Prostate gland (tissue), 2 donors: Measurements from ENCODE around the gene ABCA2. TPM values are rescaled to one million over a fixed set of nuclear protein-coding genes. Genes with fewer than 3 reads are reported as not detected.

Source experiments
- DNase-seq: peaks from one replicate; pipeline ENCODE4 v3.0.0-alpha.2; 2019; ENCODE audit warnings: low spot score
- H3K27ac ChIP-seq, 2 donors: fragments of 200-600 bp; sonication (generic); 2 replicates each; pipeline ENCODE4 v1.5.1; 2017 to 2019
- H3K27me3 ChIP-seq: fragments of 200-600 bp; sonication (generic); replicated peaks from 2 replicates; pipeline ENCODE4 v1.5.1; 2019; ENCODE audit not compliant: insufficient read depth
- H3K36me3 ChIP-seq, 2 donors: fragments of 200-600 bp; sonication (generic); 1 replicate in 1 of 2; 2 replicates in 1 of 2; pipeline versions ENCODE4 v1.5.1 to v1.8.1; 2017 to 2019
- H3K4me1 ChIP-seq: fragments of 200-600 bp; sonication (generic); replicated peaks from 2 replicates; pipeline ENCODE4 v1.5.1; 2019
- H3K4me3 ChIP-seq, 2 donors: fragments of 200-600 bp; sonication (generic); 2 replicates each; pipeline ENCODE4 v1.5.1; 2017 to 2019
- H3K9me3 ChIP-seq: fragments of 200-600 bp; sonication (generic); 2 replicates; pipeline ENCODE4 v1.5.1; 2017
- CTCF ChIP-seq, 4 experiments: fragments of 200-600 bp in 2 of 4; fragments of 450-650 bp in 2 of 4; sonication (generic) in 2 of 4; IDR thresholded peaks; 1 replicate in 3 of 4; 2 replicates in 1 of 4; pipeline ENCODE4 v1.5.1; 2016 to 2019; ENCODE audit warnings: antibody characterized with exemption in 4 of 4, mild to moderate bottlenecking in 2 of 4, moderate library complexity in 2 of 4
- POLR2A ChIP-seq: fragments of 450-650 bp; IDR thresholded peaks from one replicate; pipeline ENCODE4 v1.6.1; 2016; ENCODE audit warnings: antibody characterized with exemption, mild to moderate bottlenecking
- POLR2AphosphoS5 ChIP-seq: sonication (generic); formaldehyde crosslinking; IDR thresholded peaks from one replicate; pipeline ENCODE4 v1.6.1; 2017; ENCODE audit warnings: antibody characterized with exemption
- WGBS: methylation state at CpG from one replicate; pipeline ENCODE4 v1.1.5; 2018; 5-methylcytosine and 5-hydroxymethylcytosine counted together
- intact Hi-C: fragments of 100-400 bp; cut with DNase I; formaldehyde crosslinking; loops from one replicate; pipeline ENCODE4 v1.14.2; 2022
- total RNA-seq, 2 donors: library from RNA; depleted of rRNA; stranded (reverse); fragments of >200 nt; gene quantifications; one replicate each; pipeline ENCODE4 v1.1.0, GENCODE V29; 2016

The ABCA2 gene
- total RNA-seq, 2 donors from 2014 or later: 27.4 to 79.1 TPM

DNA sequence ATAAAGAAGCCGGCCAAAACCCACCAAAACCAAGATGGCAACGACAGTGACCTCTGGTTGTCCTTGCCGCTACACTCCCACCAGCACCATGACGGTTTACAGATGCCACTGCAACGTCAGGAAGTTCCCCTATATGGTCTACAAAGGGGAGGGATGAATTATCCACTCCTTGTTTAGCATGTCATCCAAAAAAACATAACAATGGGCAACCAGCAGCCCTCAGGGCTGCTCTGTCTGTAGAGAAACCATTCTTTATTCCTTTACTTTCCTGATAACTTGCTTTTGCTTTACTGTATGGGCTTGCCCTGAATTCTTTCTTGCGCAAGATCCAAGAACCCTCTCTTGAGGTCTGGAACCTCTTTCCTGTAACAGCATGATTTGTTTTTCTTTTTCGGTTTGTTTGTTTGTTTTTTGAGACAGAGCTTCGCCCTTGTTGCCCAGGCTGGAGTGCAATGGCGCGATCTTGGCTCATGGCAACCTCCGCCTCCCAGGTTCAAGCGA lies 47.3 kb upstream of the ABCA2 start:
- TF ChIP-seq POLR2AphosphoS5 (no peak), POLR2A (no peak), CTCF (IDR thresholded peaks at IDR 0.05) (no peak)
- H3K27me3 ChIP-seq: no peaks in the 10 kb centered on the region
- H3K9me3 ChIP-seq: no peaks in the 10 kb centered on the region
- H3K27ac ChIP-seq: no peak overlapping the region
- no peak for DNase-seq
- intact Hi-C loops: no loop called here
- no peak overlapping the region for H3K4me3 ChIP-seq
- peaks cover 6% of the 10 kb centered on the region for H3K4me1 ChIP-seq
- no peaks in the 10 kb centered on the region for H3K36me3 ChIP-seq
- WGBS: 81% methylated on average over 12 of the region's 12 CpGs

DNA sequence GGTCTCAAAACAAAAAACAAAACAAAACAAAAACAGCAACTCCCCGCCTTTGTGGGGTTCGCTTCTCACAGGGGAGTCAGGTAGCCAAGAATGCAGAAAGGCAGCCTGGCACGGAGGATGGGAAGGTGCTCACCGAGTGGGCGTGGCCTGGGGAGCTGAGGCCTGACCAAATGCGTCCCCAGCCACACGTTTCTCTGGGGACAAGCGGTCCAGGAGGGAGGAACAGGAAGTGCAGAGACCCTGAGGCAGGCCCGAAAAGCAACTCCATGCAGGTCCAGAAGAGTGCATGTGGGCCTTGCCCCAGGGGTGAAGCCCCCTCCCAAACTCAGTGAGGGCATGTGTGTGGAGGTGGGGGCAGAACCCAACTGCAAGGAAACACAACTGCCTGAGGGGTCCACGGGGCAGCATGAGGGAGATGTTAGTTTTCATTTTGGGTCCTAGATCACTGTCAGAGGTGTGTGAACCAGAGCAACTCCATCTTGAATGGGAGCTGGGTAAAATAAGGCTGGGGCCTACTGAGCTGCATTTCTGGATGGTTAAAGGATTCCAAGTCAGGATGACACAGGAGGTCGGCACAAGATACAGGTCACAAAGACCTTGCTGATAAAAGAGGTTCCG lies 46.7 kb upstream of the ABCA2 start:
- Histone ChIP-seq H3K27me3 (no peaks in the 10 kb centered on the region), H3K4me1 (peaks cover 6% of the 10 kb centered on the region), H3K36me3 (no peaks in the 10 kb centered on the region), H3K4me3 (no peak overlapping the region), H3K27ac (no peak overlapping the region), H3K9me3 (no peaks in the 10 kb centered on the region)
- DNase-seq: no peak
- TF ChIP-seq CTCF (IDR thresholded peaks at IDR 0.05) (no peak), POLR2A (no peak), POLR2AphosphoS5 (no peak)
- WGBS: 86% methylated on average over 12 of the region's 12 CpGs
- intact Hi-C loops: no loop called here

- H3K4me1 ChIP-seq: peaks cover 8% of the 10 kb centered on the region
- TF ChIP-seq POLR2A (no peak), CTCF (IDR thresholded peaks at IDR 0.05) (no peak), POLR2AphosphoS5 (no peak)
- no peak overlapping the region for H3K27ac ChIP-seq
- H3K9me3 ChIP-seq: no peaks in the 10 kb centered on the region
- DNase-seq: no peak
- no peaks in the 10 kb centered on the region for H3K27me3 ChIP-seq
- intact Hi-C loops: no loop called here
- WGBS: 83% methylated on average over 8 of the region's 8 CpGs
- no peaks in the 10 kb centered on the region for H3K36me3 ChIP-seq
- no peak overlapping the region for H3K4me3 ChIP-seq
These were observed 46.0 kb upstream of the ABCA2 start for GRCh38 chr9:137073992-137074399.

DNA sequence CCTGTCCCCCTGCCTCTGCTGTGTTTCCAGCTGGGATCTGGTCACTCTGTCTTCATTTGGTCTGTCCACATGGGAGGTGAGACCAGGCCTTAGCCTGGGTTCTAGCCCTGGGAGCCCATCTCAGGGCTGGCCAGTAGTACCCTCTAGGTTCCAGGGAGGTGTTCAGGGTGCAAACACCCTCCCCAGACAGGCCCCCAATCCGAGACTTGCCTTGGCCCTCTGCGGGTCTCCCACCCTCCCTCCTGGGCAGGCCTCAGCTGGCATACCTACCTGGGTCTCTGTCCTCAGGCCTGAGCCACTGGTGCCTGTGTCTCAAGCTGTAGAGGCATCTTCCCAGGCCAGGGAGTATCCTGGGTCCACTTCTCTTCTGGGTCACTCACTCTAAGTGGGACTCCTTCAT lies 43.2 kb upstream of the ABCA2 start:
- no peaks in the 10 kb centered on the region for H3K27me3 ChIP-seq
- intact Hi-C loops: no loop called here
- no peaks in the 10 kb centered on the region for H3K36me3 ChIP-seq
- no peak for DNase-seq
- peak overlapping the region; percentile 78 to 87 for H3K27ac ChIP-seq
- no peak overlapping the region for H3K4me3 ChIP-seq
- no peak for TF ChIP-seq POLR2AphosphoS5
- TF ChIP-seq POLR2A: no peak
- TF ChIP-seq CTCF (IDR thresholded peaks at IDR 0.05): no peak
- WGBS: 87% methylated on average over 2 of the region's 2 CpGs
- peaks cover 3% of the 10 kb centered on the region for H3K4me1 ChIP-seq
- no peaks in the 10 kb centered on the region for H3K9me3 ChIP-seq

GRCh38 chr9:137070906-137071275 lies 42.9 kb upstream of the ABCA2 start:
- intact Hi-C loops: no loop called here
- no peaks in the 10 kb centered on the region for H3K27me3 ChIP-seq
- WGBS: 18% methylated on average over 6 of the region's 6 CpGs
- peak overlapping the region; percentile 78 to 87 for H3K27ac ChIP-seq
- no peaks in the 10 kb centered on the region for H3K36me3 ChIP-seq
- H3K4me1 ChIP-seq: peaks cover 3% of the 10 kb centered on the region
- DNase-seq: no peak
- H3K9me3 ChIP-seq: no peaks in the 10 kb centered on the region
- TF ChIP-seq POLR2A (no peak), POLR2AphosphoS5 (no peak), CTCF (IDR thresholded peaks at IDR 0.05) (no peak)
- H3K4me3 ChIP-seq: peak overlapping the region; percentile 34 to 41
